HEK293 (cell line): ENCODE data around the gene TBCEL.

Experiments
- CTCF ChIA-PET: fragments of 350-600 bp; formaldehyde crosslinking; extraction: SDS; loops from one replicate; lab custom pipeline; 2021; ENCODE audit warnings: antibody characterized with exemption; lab: Yijun Ruan, JAX
- POLR2A ChIA-PET: fragments of 300-600 bp; formaldehyde crosslinking; extraction: SDS; loops from one replicate; lab custom pipeline; 2020; ENCODE audit warnings: antibody characterized with exemption, inconsistent platforms; lab: Yijun Ruan, JAX
- H3K27ac ChIP-seq: fragments of 200-500 bp; sonication (Bioruptor generic); 2 replicates; pipeline ENCODE4 v1.5.1; 2014; ENCODE audit warnings: low read depth, low read length, control low read depth, inconsistent platforms; ENCODE audit errors: extremely low read depth
- H3K36me3 ChIP-seq, 2 experiments: fragments of 200-500 bp in 1 of 2; sonication (Bioruptor generic) in 1 of 2; 1 replicate in 1 of 2; 2 replicates in 1 of 2; pipeline ENCODE4 v1.5.1; 2014 to 2017; ENCODE audit warnings: inconsistent platforms in 2 of 2, low read length in 2 of 2; ENCODE audit not compliant: control insufficient read depth in 2 of 2, insufficient read depth in 1 of 2
- H3K4me1 ChIP-seq: fragments of 200-500 bp; sonication (Bioruptor generic); 2 replicates; pipeline ENCODE4 v1.5.1; 2014; ENCODE audit warnings: mild to moderate bottlenecking, low read length, inconsistent platforms; ENCODE audit not compliant: control insufficient read depth, insufficient read depth
- H3K4me3 ChIP-seq: 2 replicates; pipeline ENCODE4 v1.5.1; 2011; ENCODE audit warnings: low read depth, mild to moderate bottlenecking, control low read depth, low read length, moderate library complexity
- H3K9me3 ChIP-seq: fragments of 200-500 bp; sonication (Bioruptor generic); 2 replicates; pipeline ENCODE4 v1.5.1; 2014; ENCODE audit warnings: low read depth, low read length, inconsistent platforms; ENCODE audit not compliant: control insufficient read depth, insufficient read depth
- MZF1 ChIP-seq: fragments of 450-650 bp; formaldehyde crosslinking; IDR thresholded peaks from 2 replicates; pipeline ENCODE4 v1.5.1; 2017; ENCODE audit warnings: missing biosample characterization, missing genetic modification characterization, borderline replicate concordance
- RBAK ChIP-seq: fragments of 450-650 bp; formaldehyde crosslinking; IDR thresholded peaks from 2 replicates; pipeline ENCODE4 v1.5.1; 2016; ENCODE audit warnings: missing biosample characterization, missing genetic modification characterization
- SCRT2 ChIP-seq: fragments of 450-650 bp; formaldehyde crosslinking; IDR thresholded peaks from 2 replicates; pipeline ENCODE4 v1.5.1; 2016; ENCODE audit warnings: missing biosample characterization, missing genetic modification characterization
- SETDB1 ChIP-seq: IDR thresholded peaks from one replicate; pipeline ENCODE4 v1.6.1; 2017; ENCODE audit warnings: mild to moderate bottlenecking, low read length, moderate library complexity, mixed read lengths; ENCODE audit not compliant: insufficient read length
- SP2 ChIP-seq: fragments of 450-650 bp; formaldehyde crosslinking; IDR thresholded peaks from 2 replicates; pipeline ENCODE4 v1.5.1; 2016; ENCODE audit warnings: missing biosample characterization, missing genetic modification characterization
- TCF7L2 ChIP-seq: IDR thresholded peaks from 2 replicates; pipeline ENCODE4 v1.6.1; 2011; ENCODE audit warnings: low read depth, mild to moderate bottlenecking, inconsistent platforms, low read length, moderate library complexity, borderline replicate concordance
- TRIM28 ChIP-seq: IDR thresholded peaks from 2 replicates; pipeline ENCODE4 v1.6.1; 2011; ENCODE audit warnings: low read length, control low read depth, borderline replicate concordance
- YY2 ChIP-seq: fragments of 450-650 bp; formaldehyde crosslinking; IDR thresholded peaks from 2 replicates; pipeline ENCODE4 v1.5.1; 2016; ENCODE audit warnings: missing biosample characterization, missing genetic modification characterization
- ZBTB20 ChIP-seq: fragments of 450-650 bp; formaldehyde crosslinking; IDR thresholded peaks from 2 replicates; pipeline ENCODE4 v1.5.1; 2016; ENCODE audit warnings: missing biosample characterization, missing genetic modification characterization
- ZBTB49 ChIP-seq: fragments of 450-650 bp; formaldehyde crosslinking; IDR thresholded peaks from 2 replicates; pipeline ENCODE4 v1.5.1; 2016; ENCODE audit warnings: missing biosample characterization, missing genetic modification characterization, low read depth
- ZNF146 ChIP-seq: fragments of 450-650 bp; formaldehyde crosslinking; IDR thresholded peaks from 2 replicates; pipeline ENCODE4 v1.5.1; 2016; ENCODE audit warnings: missing biosample characterization, missing genetic modification characterization
- ZNF239 ChIP-seq: fragments of 450-650 bp; formaldehyde crosslinking; IDR thresholded peaks from 2 replicates; pipeline ENCODE4 v1.5.1; 2016; ENCODE audit warnings: missing biosample characterization, missing genetic modification characterization
- ZNF350 ChIP-seq: fragments of 450-650 bp; formaldehyde crosslinking; IDR thresholded peaks from 2 replicates; pipeline ENCODE4 v1.5.0; 2017; ENCODE audit warnings: missing biosample characterization, mild to moderate bottlenecking, missing genetic modification characterization
- ZNF394 ChIP-seq: fragments of 450-650 bp; formaldehyde crosslinking; IDR thresholded peaks from 2 replicates; pipeline ENCODE4 v1.5.1; 2016; ENCODE audit warnings: missing biosample characterization, missing genetic modification characterization, mild to moderate bottlenecking, moderate library complexity, borderline replicate concordance
- ZNF48 ChIP-seq: fragments of 450-650 bp; formaldehyde crosslinking; IDR thresholded peaks from 2 replicates; pipeline ENCODE4 v1.5.1; 2016; ENCODE audit warnings: missing biosample characterization, missing genetic modification characterization
- ZNF488 ChIP-seq: fragments of 450-650 bp; formaldehyde crosslinking; IDR thresholded peaks from 2 replicates; pipeline ENCODE4 v1.5.1; 2016; ENCODE audit warnings: missing biosample characterization, missing genetic modification characterization
- ZNF518A ChIP-seq: fragments of 450-650 bp; formaldehyde crosslinking; conservative IDR thresholded peaks from 2 replicates; pipeline ENCODE4 v1.5.1; 2016; ENCODE audit warnings: low read depth, missing biosample characterization, missing genetic modification characterization
- ZNF639 ChIP-seq: fragments of 450-650 bp; formaldehyde crosslinking; IDR thresholded peaks from 2 replicates; pipeline ENCODE4 v1.5.1; 2016; ENCODE audit warnings: missing biosample characterization, missing genetic modification characterization
- ZNF76 ChIP-seq: fragments of 450-650 bp; formaldehyde crosslinking; IDR thresholded peaks from 2 replicates; pipeline ENCODE4; 2016; ENCODE audit warnings: low read depth, missing biosample characterization, missing genetic modification characterization, borderline replicate concordance
- ZSCAN18 ChIP-seq: fragments of 450-650 bp; formaldehyde crosslinking; IDR thresholded peaks from 2 replicates; pipeline ENCODE4 v1.5.1; 2016; ENCODE audit warnings: missing biosample characterization, missing genetic modification characterization

Gene TBCEL

GRCh38 chr11:121048464-121049233 lies 24.7 kb downstream of the TBCEL start:
- H3K4me1 ChIP-seq: no peaks in the 10 kb centered on the region
- H3K36me3 ChIP-seq: peaks cover 0 to 44% of the 10 kb centered on the region in 2 experiments; a peak in 2 of 3 replicates
- ChIA-PET CTCF (no interaction called here), POLR2A (no interaction called here)
- no peaks in the 10 kb centered on the region for H3K9me3 ChIP-seq
- H3K27ac ChIP-seq: no peak overlapping the region
- no peak for TF ChIP-seq ZNF518A
- no peak for TF ChIP-seq ZBTB20 (tag by site-specific recombination)
- no peak for TF ChIP-seq ZNF146
- TF ChIP-seq ZNF488 (tag by site-specific recombination): no peak
- no peak overlapping the region for H3K4me3 ChIP-seq

GRCh38 chr11:121053244-121053643 lies 29.3 kb downstream of the TBCEL start:
- CTCF ChIA-PET: interaction anchor here (0.6 to 1.4 kb wide), 4 partner anchors 14 to 143 kb away, joined by 3 to 5 read pairs (median 3); no protein-coding TSS in a partner anchor
- H3K36me3 ChIP-seq: peaks cover 0 to 76% of the 10 kb centered on the region in 2 experiments; a peak in 2 of 3 replicates
- no peaks in the 10 kb centered on the region for H3K4me1 ChIP-seq
- H3K4me3 ChIP-seq: no peak overlapping the region
- no peaks in the 10 kb centered on the region for H3K9me3 ChIP-seq
- POLR2A ChIA-PET: no interaction called here
- H3K27ac ChIP-seq: no peak overlapping the region
- TF ChIP-seq ZNF639 (no peak), SETDB1 (no peak), ZNF239 (tag by site-specific recombination) (no peak), ZNF48 (tag by site-specific recombination) (no peak), SCRT2 (tag by site-specific recombination) (no peak), ZNF76 (tag by site-specific recombination) (no peak), MZF1 (tag by site-specific recombination) (no peak), ZNF394 (tag by site-specific recombination) (no peak), TCF7L2 (no peak), TRIM28 (no peak), YY2 (no peak), ZBTB49 (tag by site-specific recombination) (no peak), RBAK (tag by site-specific recombination) (no peak), ZNF350 (tag by site-specific recombination) (no peak), SP2 (tag by site-specific recombination) (no peak), ZSCAN18 (tag by site-specific recombination) (no peak)
